Panc1 (cell line): Measurements from ENCODE around the gene C11orf24.

Experiments
- POLR2AphosphoS5 ChIP-seq: IDR thresholded peaks from 2 replicates; pipeline ENCODE4 v1.6.1; 2012; ENCODE audit warnings: mild to moderate bottlenecking, low read depth, low read length, moderate library complexity
- SIN3A ChIP-seq: IDR thresholded peaks from 2 replicates; pipeline ENCODE4 v1.6.1; 2012; ENCODE audit warnings: low read depth, mild to moderate bottlenecking, low read length, moderate library complexity, borderline replicate concordance; ENCODE audit not compliant: insufficient read depth
- TF ChIP-seq, protein P1 (sequence below): fragments of 450-650 bp; IDR thresholded peaks from 2 replicates; pipeline ENCODE4 v1.5.1; 2017; ENCODE audit warnings: mild to moderate bottlenecking
- TF ChIP-seq, protein P2 (sequence below), 2 experiments: IDR thresholded peaks; 2 replicates each; pipeline ENCODE4 v1.6.1; 2011 to 2012; ENCODE audit warnings: low read depth in 2 of 2, control low read depth in 1 of 2, low read length in 1 of 2, mild to moderate bottlenecking in 1 of 2, moderate library complexity in 1 of 2; ENCODE audit not compliant: insufficient read depth in 1 of 2

DNA sequence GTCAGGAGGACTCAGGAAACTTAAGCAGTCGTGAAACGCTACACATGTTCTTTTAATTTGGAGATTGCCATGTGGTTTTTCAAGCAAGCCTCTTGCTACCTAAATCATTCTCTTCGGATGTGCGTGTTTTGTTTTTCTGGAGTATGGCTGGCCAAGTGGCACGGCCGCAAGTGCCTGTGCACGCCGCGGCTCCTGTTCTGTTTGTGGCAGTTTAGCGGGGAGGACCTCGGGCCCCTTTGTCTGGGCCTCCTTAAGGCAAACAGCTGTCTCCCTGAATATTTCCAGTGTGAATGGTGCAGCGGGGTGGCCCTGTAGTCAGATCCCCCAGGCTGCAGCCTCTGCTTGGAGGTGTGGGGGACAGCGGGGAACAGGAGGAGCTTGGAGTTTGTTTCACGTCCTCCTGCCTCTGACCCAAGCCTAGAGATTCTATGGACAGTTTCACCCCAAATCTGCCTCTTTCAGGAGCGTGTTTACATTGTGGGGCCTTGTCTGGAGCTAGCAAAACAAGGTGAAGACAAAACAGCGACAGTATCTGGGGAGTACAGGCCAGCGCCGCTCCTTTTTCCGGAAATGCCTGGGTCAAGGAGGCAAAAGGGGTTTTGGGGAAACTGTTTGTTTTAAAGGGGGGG, 41.9 kb upstream of the C11orf24 start:
- TF ChIP-seq, protein P1, sequence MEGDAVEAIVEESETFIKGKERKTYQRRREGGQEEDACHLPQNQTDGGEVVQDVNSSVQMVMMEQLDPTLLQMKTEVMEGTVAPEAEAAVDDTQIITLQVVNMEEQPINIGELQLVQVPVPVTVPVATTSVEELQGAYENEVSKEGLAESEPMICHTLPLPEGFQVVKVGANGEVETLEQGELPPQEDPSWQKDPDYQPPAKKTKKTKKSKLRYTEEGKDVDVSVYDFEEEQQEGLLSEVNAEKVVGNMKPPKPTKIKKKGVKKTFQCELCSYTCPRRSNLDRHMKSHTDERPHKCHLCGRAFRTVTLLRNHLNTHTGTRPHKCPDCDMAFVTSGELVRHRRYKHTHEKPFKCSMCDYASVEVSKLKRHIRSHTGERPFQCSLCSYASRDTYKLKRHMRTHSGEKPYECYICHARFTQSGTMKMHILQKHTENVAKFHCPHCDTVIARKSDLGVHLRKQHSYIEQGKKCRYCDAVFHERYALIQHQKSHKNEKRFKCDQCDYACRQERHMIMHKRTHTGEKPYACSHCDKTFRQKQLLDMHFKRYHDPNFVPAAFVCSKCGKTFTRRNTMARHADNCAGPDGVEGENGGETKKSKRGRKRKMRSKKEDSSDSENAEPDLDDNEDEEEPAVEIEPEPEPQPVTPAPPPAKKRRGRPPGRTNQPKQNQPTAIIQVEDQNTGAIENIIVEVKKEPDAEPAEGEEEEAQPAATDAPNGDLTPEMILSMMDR, result no peak
- no peak for TF ChIP-seq POLR2AphosphoS5
- TF ChIP-seq, protein P2, sequence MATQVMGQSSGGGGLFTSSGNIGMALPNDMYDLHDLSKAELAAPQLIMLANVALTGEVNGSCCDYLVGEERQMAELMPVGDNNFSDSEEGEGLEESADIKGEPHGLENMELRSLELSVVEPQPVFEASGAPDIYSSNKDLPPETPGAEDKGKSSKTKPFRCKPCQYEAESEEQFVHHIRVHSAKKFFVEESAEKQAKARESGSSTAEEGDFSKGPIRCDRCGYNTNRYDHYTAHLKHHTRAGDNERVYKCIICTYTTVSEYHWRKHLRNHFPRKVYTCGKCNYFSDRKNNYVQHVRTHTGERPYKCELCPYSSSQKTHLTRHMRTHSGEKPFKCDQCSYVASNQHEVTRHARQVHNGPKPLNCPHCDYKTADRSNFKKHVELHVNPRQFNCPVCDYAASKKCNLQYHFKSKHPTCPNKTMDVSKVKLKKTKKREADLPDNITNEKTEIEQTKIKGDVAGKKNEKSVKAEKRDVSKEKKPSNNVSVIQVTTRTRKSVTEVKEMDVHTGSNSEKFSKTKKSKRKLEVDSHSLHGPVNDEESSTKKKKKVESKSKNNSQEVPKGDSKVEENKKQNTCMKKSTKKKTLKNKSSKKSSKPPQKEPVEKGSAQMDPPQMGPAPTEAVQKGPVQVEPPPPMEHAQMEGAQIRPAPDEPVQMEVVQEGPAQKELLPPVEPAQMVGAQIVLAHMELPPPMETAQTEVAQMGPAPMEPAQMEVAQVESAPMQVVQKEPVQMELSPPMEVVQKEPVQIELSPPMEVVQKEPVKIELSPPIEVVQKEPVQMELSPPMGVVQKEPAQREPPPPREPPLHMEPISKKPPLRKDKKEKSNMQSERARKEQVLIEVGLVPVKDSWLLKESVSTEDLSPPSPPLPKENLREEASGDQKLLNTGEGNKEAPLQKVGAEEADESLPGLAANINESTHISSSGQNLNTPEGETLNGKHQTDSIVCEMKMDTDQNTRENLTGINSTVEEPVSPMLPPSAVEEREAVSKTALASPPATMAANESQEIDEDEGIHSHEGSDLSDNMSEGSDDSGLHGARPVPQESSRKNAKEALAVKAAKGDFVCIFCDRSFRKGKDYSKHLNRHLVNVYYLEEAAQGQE (IDR thresholded peaks at IDR 0.05; ENCODE audit: insufficient read depth in 1 of 2, low read depth in 2 of 2, low read length in 1 of 2), result no peak
- no peak for TF ChIP-seq SIN3A
